ENCODE results near the gene POLH.
"Not testable (repeated sequence)": the region's sequence is repeated elsewhere in the genome, so short reads cannot be mapped to it uniquely, and the experiment has no call there.

Gene POLH

GRCh38 chr6:43645613-43645964, 69.6 kb downstream of the POLH start:
- H3K27ac ChIP-seq (ENCODE audit: low read depth in 2 of 2, low read length in 2 of 2), result no peak overlapping the region
- H3K27me3 ChIP-seq (ENCODE audit: control insufficient read depth in 2 of 2, insufficient read depth in 2 of 2, low read length in 2 of 2), result no peaks in the 10 kb centered on the region
- H3K9me3 ChIP-seq (ENCODE audit: control insufficient read depth in 2 of 2, low read length in 2 of 2), result no peaks in the 10 kb centered on the region
- peaks cover 0 to 2% of the 10 kb centered on the region in 2 donors for H3K4me1 ChIP-seq (ENCODE audit: control insufficient read depth in 2 of 2, insufficient read depth in 2 of 2, low read length in 2 of 2)
- H3K9ac ChIP-seq (ENCODE audit: low read depth in 1 of 2, low read length in 2 of 2), result no peak overlapping the region
- peak overlapping the region; percentile 22 to 54 for H3K4me3 ChIP-seq (ENCODE audit: low read length in 2 of 2)
- peaks cover 9 to 16% of the 10 kb centered on the region in 2 donors for H3K36me3 ChIP-seq (ENCODE audit: control insufficient read depth in 2 of 2, insufficient read depth in 2 of 2, low read length in 2 of 2)

GRCh38 chr6:43647613-43648012, 71.6 kb downstream of the POLH start:
- Histone ChIP-seq H3K36me3 (ENCODE audit: control insufficient read depth in 2 of 2, insufficient read depth in 2 of 2, low read length in 2 of 2) (peaks cover 0 to 2% of the 10 kb centered on the region in 2 donors), H3K4me1 (ENCODE audit: control insufficient read depth in 2 of 2, insufficient read depth in 2 of 2, low read length in 2 of 2) (peaks cover 0 to 2% of the 10 kb centered on the region in 2 donors), H3K27me3 (ENCODE audit: control insufficient read depth in 2 of 2, insufficient read depth in 2 of 2, low read length in 2 of 2) (no peaks in the 10 kb centered on the region), H3K4me3 (ENCODE audit: low read length in 2 of 2) (no peak overlapping the region), H3K9me3 (ENCODE audit: control insufficient read depth in 2 of 2, low read length in 2 of 2) (no peaks in the 10 kb centered on the region), H3K27ac (ENCODE audit: low read depth in 2 of 2, low read length in 2 of 2) (no peak overlapping the region), H3K9ac (ENCODE audit: low read depth in 1 of 2, low read length in 2 of 2) (no peak overlapping the region)

- H3K36me3 ChIP-seq (ENCODE audit: control insufficient read depth in 2 of 2, insufficient read depth in 2 of 2, low read length in 2 of 2), result no peaks in the 10 kb centered on the region
- no peak overlapping the region for H3K4me3 ChIP-seq (ENCODE audit: low read length in 2 of 2)
- no peaks in the 10 kb centered on the region for H3K9me3 ChIP-seq (ENCODE audit: control insufficient read depth in 2 of 2, low read length in 2 of 2)
Observed at GRCh38 chr6:43648248-43648647, 72.3 kb downstream of the POLH start.

DNA sequence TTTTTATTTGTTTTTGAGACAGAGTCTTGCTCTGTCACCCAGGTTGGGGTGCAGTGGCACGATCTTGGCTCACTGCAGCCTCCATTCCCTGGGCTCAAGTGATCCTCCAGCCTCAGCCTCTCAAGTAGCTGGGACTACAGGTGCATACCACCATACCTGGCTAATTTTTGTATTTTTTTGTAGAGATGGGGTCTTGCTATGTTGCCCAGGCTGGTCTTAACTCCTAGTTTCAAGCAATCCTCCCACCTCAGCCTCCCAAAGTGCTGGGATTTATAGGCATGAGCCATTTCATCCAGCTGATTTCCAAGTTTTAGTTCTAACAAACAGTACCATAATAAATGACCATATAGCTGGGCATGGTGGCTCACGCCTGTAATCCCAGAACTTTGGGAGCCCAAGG, 76.8 kb downstream of the POLH start:
- not testable (repeated sequence) for H3K27ac ChIP-seq (ENCODE audit: low read depth in 2 of 2, low read length in 2 of 2); H3K4me1 ChIP-seq (ENCODE audit: control insufficient read depth in 2 of 2, insufficient read depth in 2 of 2, low read length in 2 of 2); H3K9me3 ChIP-seq (ENCODE audit: control insufficient read depth in 2 of 2, low read length in 2 of 2); H3K9ac ChIP-seq (ENCODE audit: low read depth in 1 of 2, low read length in 2 of 2); H3K4me3 ChIP-seq (ENCODE audit: low read length in 2 of 2); H3K36me3 ChIP-seq (ENCODE audit: control insufficient read depth in 2 of 2, insufficient read depth in 2 of 2, low read length in 2 of 2); H3K27me3 ChIP-seq (ENCODE audit: control insufficient read depth in 2 of 2, insufficient read depth in 2 of 2, low read length in 2 of 2)

More at GRCh38 chr6:43648248-43648647, 72.3 kb downstream of the POLH start:
- no peaks in the 10 kb centered on the region for H3K27me3 ChIP-seq (ENCODE audit: control insufficient read depth in 2 of 2, insufficient read depth in 2 of 2, low read length in 2 of 2)
- H3K27ac ChIP-seq (ENCODE audit: low read depth in 2 of 2, low read length in 2 of 2), result no peak overlapping the region
- peaks cover 0 to 2% of the 10 kb centered on the region in 2 donors for H3K4me1 ChIP-seq (ENCODE audit: control insufficient read depth in 2 of 2, insufficient read depth in 2 of 2, low read length in 2 of 2)
- no peak overlapping the region for H3K9ac ChIP-seq (ENCODE audit: low read depth in 1 of 2, low read length in 2 of 2)

GRCh38 chr6:43657221-43657802, 81.3 kb downstream of the POLH start:
- H3K9me3 ChIP-seq (ENCODE audit: control insufficient read depth in 2 of 2, low read length in 2 of 2), result peaks cover 0 to 4% of the 10 kb centered on the region in 2 donors
- H3K9ac ChIP-seq (ENCODE audit: low read depth in 1 of 2, low read length in 2 of 2), result no peak overlapping the region
- no peaks in the 10 kb centered on the region for H3K4me1 ChIP-seq (ENCODE audit: control insufficient read depth in 2 of 2, insufficient read depth in 2 of 2, low read length in 2 of 2)
- no peaks in the 10 kb centered on the region for H3K36me3 ChIP-seq (ENCODE audit: control insufficient read depth in 2 of 2, insufficient read depth in 2 of 2, low read length in 2 of 2)
- H3K27me3 ChIP-seq (ENCODE audit: control insufficient read depth in 2 of 2, insufficient read depth in 2 of 2, low read length in 2 of 2), result no peaks in the 10 kb centered on the region
- no peak overlapping the region for H3K4me3 ChIP-seq (ENCODE audit: low read length in 2 of 2)
- H3K27ac ChIP-seq (ENCODE audit: low read depth in 2 of 2, low read length in 2 of 2), result no peak overlapping the region

DNA sequence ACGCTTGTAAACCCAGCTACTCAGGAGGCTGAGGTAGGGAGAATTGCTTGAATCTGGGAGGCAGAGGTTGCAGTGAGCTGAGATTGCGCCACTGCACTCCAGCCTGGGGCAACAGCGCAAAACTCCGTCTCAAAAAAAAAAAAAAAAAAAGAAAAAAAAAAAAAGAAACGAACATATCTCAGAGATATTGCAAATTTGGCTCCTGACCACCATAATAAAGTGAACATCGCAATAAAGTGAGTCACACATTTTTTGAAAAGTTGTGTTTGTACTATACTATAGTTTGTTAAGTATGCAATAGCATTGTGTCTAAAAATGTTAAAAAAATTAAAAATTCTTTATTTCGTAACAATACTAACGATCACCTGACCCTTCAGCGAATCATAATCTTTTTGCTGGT, 82.2 kb downstream of the POLH start:
- Histone ChIP-seq H3K4me1 (ENCODE audit: control insufficient read depth in 2 of 2, insufficient read depth in 2 of 2, low read length in 2 of 2) (no peaks in the 10 kb centered on the region), H3K4me3 (ENCODE audit: low read length in 2 of 2) (no peak overlapping the region), H3K27me3 (ENCODE audit: control insufficient read depth in 2 of 2, insufficient read depth in 2 of 2, low read length in 2 of 2) (no peaks in the 10 kb centered on the region), H3K9me3 (ENCODE audit: control insufficient read depth in 2 of 2, low read length in 2 of 2) (peaks cover 0 to 4% of the 10 kb centered on the region in 2 donors), H3K9ac (ENCODE audit: low read depth in 1 of 2, low read length in 2 of 2) (no peak overlapping the region), H3K36me3 (ENCODE audit: control insufficient read depth in 2 of 2, insufficient read depth in 2 of 2, low read length in 2 of 2) (no peaks in the 10 kb centered on the region), H3K27ac (ENCODE audit: low read depth in 2 of 2, low read length in 2 of 2) (no peak overlapping the region)

DNA sequence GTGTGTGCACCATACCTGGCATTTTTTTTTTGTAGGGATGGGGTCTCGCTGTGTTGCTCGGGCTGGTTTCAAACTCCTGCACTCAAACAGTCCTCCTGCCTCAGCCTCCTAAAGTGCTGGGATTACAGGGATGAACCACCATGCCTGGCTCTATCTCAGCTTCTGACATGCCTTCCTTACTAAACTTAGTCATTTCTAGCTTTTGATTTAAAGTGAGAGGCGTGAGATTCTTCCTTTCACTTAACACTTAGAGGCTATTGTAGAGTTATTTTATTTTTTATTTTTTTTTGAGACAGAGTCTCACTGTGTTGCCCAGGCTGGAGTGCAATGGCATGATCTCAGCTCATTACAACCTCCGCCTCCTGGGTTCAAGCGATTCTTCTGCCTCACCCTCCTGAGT, 87.0 kb downstream of the POLH start:
- not testable (repeated sequence) for H3K36me3 ChIP-seq (ENCODE audit: control insufficient read depth in 2 of 2, insufficient read depth in 2 of 2, low read length in 2 of 2); H3K4me3 ChIP-seq (ENCODE audit: low read length in 2 of 2); H3K9ac ChIP-seq (ENCODE audit: low read depth in 1 of 2, low read length in 2 of 2); H3K27me3 ChIP-seq (ENCODE audit: control insufficient read depth in 2 of 2, insufficient read depth in 2 of 2, low read length in 2 of 2); H3K4me1 ChIP-seq (ENCODE audit: control insufficient read depth in 2 of 2, insufficient read depth in 2 of 2, low read length in 2 of 2); H3K27ac ChIP-seq (ENCODE audit: low read depth in 2 of 2, low read length in 2 of 2); H3K9me3 ChIP-seq (ENCODE audit: control insufficient read depth in 2 of 2, low read length in 2 of 2)

Measured in mucosa of rectum (tissue), 2 donors.